Measurements from ENCODE around the gene CDYL2.
"Not testable (repeated sequence)": the region's sequence is repeated elsewhere in the genome, so short reads cannot be mapped to it uniquely, and the experiment has no call there.

The CDYL2 gene

GRCh38 chr16:80666378-80667250 is 137.8 kb downstream of the CDYL2 start:
- DNase-seq, result no peak

- DNase-seq, result no peak
These were observed 139.0 kb downstream of the CDYL2 start for GRCh38 chr16:80665356-80665755.

- DNase-seq, result no peak
These were observed 139.6 kb downstream of the CDYL2 start for GRCh38 chr16:80664786-80665185.

- DNase-seq, result no peak
These were observed 140.2 kb downstream of the CDYL2 start for GRCh38 chr16:80664226-80664625.

- DNase-seq, result no peak
These were observed 141.3 kb downstream of the CDYL2 start for GRCh38 chr16:80663078-80663477.

- no peak for DNase-seq
These were observed 144.5 kb downstream of the CDYL2 start for GRCh38 chr16:80659865-80660264.

- DNase-seq, result no peak
These were observed 147.7 kb downstream of the CDYL2 start for GRCh38 chr16:80656711-80657150.

GRCh38 chr16:80656161-80656560 is 148.2 kb downstream of the CDYL2 start:
- no peak for DNase-seq

- no peak for DNase-seq
These were observed 148.6 kb downstream of the CDYL2 start for GRCh38 chr16:80655751-80656150.

- DNase-seq, result no peak
These were observed 150.1 kb downstream of the CDYL2 start for GRCh38 chr16:80654094-80654862.

- DNase-seq, result no peak
These were observed 152.0 kb downstream of the CDYL2 start for GRCh38 chr16:80652441-80652840.

- DNase-seq, result not testable (repeated sequence)
These were observed 154.1 kb downstream of the CDYL2 start for GRCh38 chr16:80650281-80650680.

- DNase-seq, result no peak
These were observed 164.1 kb downstream of the CDYL2 start for GRCh38 chr16:80640316-80640715.

- no peak for DNase-seq
These were observed 164.8 kb downstream of the CDYL2 start for GRCh38 chr16:80639636-80640035.

GRCh38 chr16:80637621-80638020 is 166.8 kb downstream of the CDYL2 start:
- DNase-seq, result no peak

GRCh38 chr16:80631581-80631980 is 172.8 kb downstream of the CDYL2 start:
- no peak for DNase-seq

GRCh38 chr16:80628254-80628653 is 176.1 kb downstream of the CDYL2 start:
- no peak for DNase-seq

GRCh38 chr16:80627108-80627507 is 177.3 kb downstream of the CDYL2 start:
- no peak for DNase-seq

- DNase-seq, result no peak
These were observed 181.0 kb downstream of the CDYL2 start for GRCh38 chr16:80623376-80623775.

- DNase-seq, result no peak
These were observed 182.4 kb downstream of the CDYL2 start for GRCh38 chr16:80622007-80622406.

GRCh38 chr16:80620736-80621605 is 183.4 kb downstream of the CDYL2 start:
- no peak for DNase-seq

- DNase-seq, result no peak
These were observed 184.6 kb downstream of the CDYL2 start for GRCh38 chr16:80619824-80620223.

Measured in hematopoietic multipotent progenitor cell treated with erythropoietin and hydrocortisone succinate and interleukin-3 and kit ligand, for 6 days (in vitro differentiated cells).